B cell (primary cell): Measurements from ENCODE around the gene ZNF93. TPM values are rescaled to one million over a fixed set of nuclear protein-coding genes. Genes with fewer than 3 reads are reported as not detected.
"Not testable (repeated sequence)": the region's sequence is repeated elsewhere in the genome, so short reads cannot be mapped to it uniquely, and the experiment has no call there.

Source experiments
- ATAC-seq: fragments of 200-7000 bp; cut with Tn5 transposase; one replicate; pipeline ENCODE4 v1.10.0; 2021; ENCODE audit warnings: low read depth, mild to moderate bottlenecking, moderate number of reproducible peaks, moderate library complexity
- CTCF ChIA-PET: fragments of 350-600 bp; sonication (Branson Sonifier 250); formaldehyde crosslinking; loops from one replicate; lab custom pipeline; 2021; ENCODE audit warnings: antibody characterized with exemption, inconsistent platforms; lab: Charles Lee
- POLR2A ChIA-PET: fragments of 350-600 bp; sonication (Branson Sonifier 250); formaldehyde crosslinking; loops from one replicate; lab custom pipeline; 2021; ENCODE audit warnings: antibody characterized with exemption; lab: Charles Lee
- DNase-seq: peaks from one replicate; pipeline ENCODE4 v3.0.0; 2013
- H2AFZ ChIP-seq: 2 replicates; pipeline ENCODE4 v1.6.1; 2012; ENCODE audit warnings: mild to moderate bottlenecking, low read depth, low read length; ENCODE audit not compliant: insufficient read depth, poor library complexity, severe bottlenecking
- H3K27ac ChIP-seq, 2 donors: 1 replicate in 1 of 2; 2 replicates in 1 of 2; pipeline ENCODE4 v1.5.1; 2012 to 2013; ENCODE audit warnings: low read length in 2 of 2, mild to moderate bottlenecking in 2 of 2, moderate library complexity in 1 of 2
- H3K27me3 ChIP-seq, 4 experiments: fragments of 200-600 bp in 1 of 4; sonication (generic) in 1 of 4; replicated peaks in 1 of 4; 1 replicate in 2 of 4; 2 replicates in 2 of 4; pipeline versions ENCODE4 v1.6.1 to v1.7.0; 2013 to 2016; ENCODE audit warnings: low read length in 3 of 4, mild to moderate bottlenecking in 2 of 4, mixed read lengths in 1 of 4, moderate library complexity in 1 of 4; ENCODE audit not compliant: insufficient read depth in 4 of 4, control insufficient read depth in 3 of 4; ENCODE audit errors: control extremely low read depth in 1 of 4
- H3K36me3 ChIP-seq, 2 experiments: replicated peaks in 1 of 2; 1 replicate in 1 of 2; 2 replicates in 1 of 2; pipeline versions ENCODE4 v1.6.1 to v1.7.1; 2013; ENCODE audit warnings: low read length in 1 of 2; ENCODE audit not compliant: insufficient read depth in 2 of 2, control insufficient read depth in 1 of 2; ENCODE audit errors: control extremely low read depth in 1 of 2, extremely low read depth in 1 of 2
- H3K4me1 ChIP-seq, 2 donors: fragments of 200-600 bp in 1 of 2; sonication (generic) in 1 of 2; 1 replicate in 1 of 2; 2 replicates in 1 of 2; pipeline versions ENCODE4 v1.5.1 to v1.6.1; 2013 to 2017; ENCODE audit warnings: low read length in 2 of 2; ENCODE audit not compliant: control insufficient read depth in 2 of 2, insufficient read depth in 2 of 2
- H3K4me2 ChIP-seq: replicated peaks from 2 replicates; pipeline ENCODE3; 2012; ENCODE audit warnings: mild to moderate bottlenecking, low read depth, low read length; ENCODE audit not compliant: poor library complexity, severe bottlenecking
- H3K4me3 ChIP-seq, 5 experiments: fragments of 200-600 bp in 1 of 5; sonication (generic) in 1 of 5; 1 replicate in 3 of 5; 2 replicates in 2 of 5; pipeline versions ENCODE4 v1.5.1 to v1.7.0; 2011 to 2016; ENCODE audit warnings: low read length in 4 of 5, mild to moderate bottlenecking in 4 of 5, low read depth in 2 of 5, control low read depth in 1 of 5, moderate library complexity in 1 of 5; ENCODE audit not compliant: insufficient read depth in 1 of 5; ENCODE audit errors: control extremely low read depth in 1 of 5, extremely low read depth in 1 of 5
- H3K79me2 ChIP-seq: fragments of 200-600 bp; sonication (generic); one replicate; pipeline ENCODE4 v1.6.0; 2016; ENCODE audit warnings: low read length; ENCODE audit not compliant: control insufficient read depth, insufficient read depth
- H3K9ac ChIP-seq: fragments of 200-600 bp; sonication (generic); 2 replicates; pipeline ENCODE4 v1.6.1; 2017; ENCODE audit warnings: mild to moderate bottlenecking, low read length, moderate library complexity
- H3K9me3 ChIP-seq, 3 donors: one replicate each; pipeline versions ENCODE4 v1.6.1 to v1.7.1; 2013; ENCODE audit warnings: low read length in 2 of 3; ENCODE audit not compliant: control insufficient read depth in 2 of 3, insufficient read depth in 1 of 3; ENCODE audit errors: control extremely low read depth in 1 of 3
- H4K20me1 ChIP-seq: 2 replicates; pipeline ENCODE4 v1.6.0; 2012; ENCODE audit warnings: mild to moderate bottlenecking, low read length; ENCODE audit not compliant: insufficient read depth, control insufficient read depth, poor library complexity, severe bottlenecking
- H3K27ac Mint-ChIP-seq: one replicate; pipeline ENCODE4 v1.8.0; 2021; ENCODE audit warnings: mixed read lengths
- H3K27me3 Mint-ChIP-seq: one replicate; pipeline ENCODE4 v1.8.0; 2021; ENCODE audit warnings: mixed read lengths
- H3K4me1 Mint-ChIP-seq: one replicate; pipeline ENCODE4 v1.8.0; 2021; ENCODE audit warnings: mixed read lengths
- H3K4me3 Mint-ChIP-seq: one replicate; pipeline ENCODE4 v1.8.0; 2021; ENCODE audit warnings: mixed read lengths
- H3K9me3 Mint-ChIP-seq: one replicate; pipeline ENCODE4 v1.8.0; 2022; ENCODE audit warnings: mixed read lengths; ENCODE audit not compliant: insufficient read depth
- CTCF ChIP-seq: fragments of 200-600 bp; IDR thresholded peaks from one replicate; pipeline ENCODE4 v1.8.0; 2022; ENCODE audit warnings: antibody characterized with exemption, mild to moderate bottlenecking
- EZH2 ChIP-seq: IDR thresholded peaks from 2 replicates; pipeline ENCODE4 v1.6.1; 2012; ENCODE audit warnings: borderline replicate concordance, low read depth, mild to moderate bottlenecking, moderate library complexity, low read length; ENCODE audit not compliant: insufficient read depth, poor library complexity, severe bottlenecking
- WGBS: methylation state at CpG from one replicate; pipeline ENCODE4 v1.1.5; 2013; ENCODE audit warnings: missing lambda C conversion rate; ENCODE audit not compliant: insufficient coverage; 5-methylcytosine and 5-hydroxymethylcytosine counted together
- intact Hi-C: fragments of 100-400 bp; cut with micrococcal nuclease; formaldehyde crosslinking; loops from one replicate; pipeline ENCODE4 v1.10.0; 2022
- polyA plus RNA-seq: library from polyadenylated mRNA; depleted of rRNA; stranded (reverse); fragments of >200 nt; gene quantifications from 2 replicates; pipeline ENCODE4 v1.2.3, GENCODE V29; 2012
- total RNA-seq, 2 donors: library from RNA; stranded (reverse); fragments of 120-200 nt in 1 of 2; gene quantifications; 1 replicate in 1 of 2; 2 replicates in 1 of 2; pipeline versions ENCODE4 v1.2.3 to v1.2.4, GENCODE V29; 2013 to 2022

Gene ZNF93
- total and polyA plus RNA-seq, 2 donors (not counting 1 experiment from before 2014, with no cell fraction given), result 4.8 to 13.3 TPM

- ATAC-seq, result no peak
- Mint-ChIP-seq H3K4me3 (no peak overlapping the region), H3K9me3 (no peaks in the 10 kb centered on the region), H3K4me1 (peaks cover 5% of the 10 kb centered on the region), H3K27ac (no peak overlapping the region), H3K27me3 (no peaks in the 10 kb centered on the region)
- H3K27ac ChIP-seq, result no peak overlapping the region
- peaks cover 0 to 2% (median 0%) of the 10 kb centered on the region in 3 donors for H3K9me3 ChIP-seq
- ChIA-PET CTCF (interaction anchor here (0.8 kb wide), 1 partner anchor 423 kb away, joined by 3 read pairs; no protein-coding TSS in a partner anchor), POLR2A (no interaction called here)
- no peak for DNase-seq
- intact Hi-C loops, result no loop called here
- no peak overlapping the region for H3K4me3 ChIP-seq
- H3K36me3 ChIP-seq, result no peaks in the 10 kb centered on the region
- WGBS, result 86% methylated on average over 2 of the region's 9 CpGs
- no peak overlapping the region for H3K4me2 ChIP-seq
- H3K4me1 ChIP-seq, result peaks cover 0 to 6% of the 10 kb centered on the region in 2 donors
- no peaks in the 10 kb centered on the region for H3K79me2 ChIP-seq
- no peaks in the 10 kb centered on the region for H4K20me1 ChIP-seq
- no peak overlapping the region for H3K9ac ChIP-seq
- TF ChIP-seq CTCF, result no peak
- no peak for TF ChIP-seq EZH2
- H2AFZ ChIP-seq, result no peak overlapping the region
- H3K27me3 ChIP-seq, result no peaks in the 10 kb centered on the region
Measured at GRCh38 chr19:19955208-19955607, 54.5 kb downstream of the ZNF93 start.

GRCh38 chr19:19956434-19957075 lies 55.8 kb downstream of the ZNF93 start:
- Mint-ChIP-seq H3K4me3 (no peak overlapping the region), H3K27me3 (no peaks in the 10 kb centered on the region), H3K4me1 (peaks cover 5% of the 10 kb centered on the region), H3K9me3 (no peaks in the 10 kb centered on the region), H3K27ac (no peak overlapping the region)
- Histone ChIP-seq H3K9ac (no peak overlapping the region), H3K9me3 (no peaks in the 10 kb centered on the region), H3K27me3 (no peaks in the 10 kb centered on the region), H3K79me2 (no peaks in the 10 kb centered on the region), H3K27ac (no peak overlapping the region), H3K4me3 (no peak overlapping the region), H4K20me1 (no peaks in the 10 kb centered on the region), H3K36me3 (no peaks in the 10 kb centered on the region), H3K4me1 (peaks cover 0 to 6% of the 10 kb centered on the region in 2 donors), H2AFZ (no peak overlapping the region), H3K4me2 (no peak overlapping the region)
- no peak for TF ChIP-seq EZH2
- no peak for TF ChIP-seq CTCF
- ATAC-seq (no peak), DNase-seq (no peak)
- ChIA-PET CTCF (interaction anchor here (0.6 to 5.7 kb wide), 2 partner anchors 425 to 783 kb away, joined by 3 to 88 read pairs; partner anchors contain the start of gene YJEFN3), POLR2A (no interaction called here)
- intact Hi-C loops, result no loop called here
- 87% methylated on average over 12 of the region's 15 CpGs for WGBS

GRCh38 chr19:19957766-19958165 lies 57.0 kb downstream of the ZNF93 start:
- H3K79me2 ChIP-seq, H3K9ac ChIP-seq, H3K4me3 Mint-ChIP-seq, H4K20me1 ChIP-seq, H3K9me3 ChIP-seq, DNase-seq, H3K4me1 ChIP-seq, H3K27ac Mint-ChIP-seq, H3K4me1 Mint-ChIP-seq, H3K36me3 ChIP-seq, H3K27ac ChIP-seq, H3K27me3 Mint-ChIP-seq, ATAC-seq, H3K27me3 ChIP-seq, H3K4me3 ChIP-seq, H3K4me2 ChIP-seq, H3K9me3 Mint-ChIP-seq, H2AFZ ChIP-seq, intact Hi-C loops: not testable (repeated sequence)
- POLR2A ChIA-PET, result interaction anchor here (1.1 kb wide), 1 partner anchor 57 kb away, joined by 3 read pairs; the partner anchor contains the start of gene ZNF93
- CTCF ChIA-PET, result interaction anchor here (1.3 to 5.7 kb wide), 3 partner anchors 20 to 426 kb away, joined by 3 to 88 read pairs (median 4); partner anchors contain the start of gene YJEFN3
- 96% methylated on average over 6 of the region's 8 CpGs for WGBS
